GM12865 (cell line): ENCODE data around the gene CACNA1F.

Source experiments
- DNase-seq: peaks from one replicate; pipeline ENCODE4 v3.0.0; 2010; ENCODE audit warnings: low read depth
- H3K4me3 ChIP-seq: 2 replicates; pipeline ENCODE4 v1.5.1; 2011; ENCODE audit warnings: mild to moderate bottlenecking, low read depth, low read length, control low read depth
- CTCF ChIP-seq: IDR thresholded peaks from 2 replicates; pipeline ENCODE4 v1.5.1; 2011; ENCODE audit warnings: low read length, control low read depth, low read depth, inconsistent platforms; ENCODE audit not compliant: insufficient read depth; ENCODE audit errors: missing control alignments

Gene CACNA1F

DNA sequence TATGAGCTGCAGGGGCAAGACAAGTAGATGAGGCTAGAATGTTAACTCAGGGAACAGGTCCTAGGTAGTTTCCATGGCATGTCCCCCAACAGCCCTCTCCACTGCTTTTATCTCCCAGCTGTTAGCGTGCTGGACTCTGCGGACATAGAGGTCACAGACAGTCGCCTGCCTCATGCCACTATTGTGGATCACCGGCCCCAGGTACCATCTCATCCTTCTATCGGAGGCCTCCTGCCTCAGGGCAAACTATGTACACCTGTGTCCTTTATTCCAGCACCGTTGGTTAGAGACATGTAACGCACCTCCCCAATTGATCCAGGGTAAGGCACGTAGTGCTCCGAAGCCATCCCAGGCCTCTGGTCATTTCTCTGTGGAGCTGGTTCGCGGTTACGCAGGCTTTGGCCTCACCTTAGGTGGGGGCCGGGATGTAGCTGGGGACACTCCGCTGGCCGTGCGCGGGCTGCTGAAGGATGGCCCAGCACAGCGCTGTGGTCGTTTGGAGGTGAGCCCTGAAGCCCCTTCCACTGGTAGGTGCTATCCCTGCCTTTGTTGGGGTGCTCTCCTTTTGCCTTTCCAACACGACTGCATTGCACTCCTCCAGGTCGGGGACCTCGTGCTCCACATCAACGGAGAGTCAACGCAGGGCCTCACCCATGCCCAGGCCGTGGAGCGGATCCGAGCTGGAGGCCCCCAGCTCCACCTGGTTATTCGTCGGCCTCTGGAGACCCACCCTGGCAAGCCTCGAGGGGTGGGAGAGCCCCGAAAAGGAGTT is 68.4 kb downstream of the CACNA1F start:
- no peak overlapping the region for H3K4me3 ChIP-seq
- no peak for DNase-seq
- no peak for TF ChIP-seq CTCF

- peak overlapping the region; percentile 46 for H3K4me3 ChIP-seq
- peak; percentile 90 for DNase-seq
- TF ChIP-seq CTCF: peak; percentile 72
Observed at GRCh38 chrX:49163555-49164419, 69.4 kb downstream of the CACNA1F start.

- H3K4me3 ChIP-seq: peak within 1 kb of the TSS; percentile 46
- DNase-seq: no peak
Observed at GRCh38 chrX:49162620-49163019, 70.5 kb downstream of the CACNA1F start, which contains the start of gene MAGIX. MAGIX (plus strand) TSS chrX:49162758; CDS start chrX:49162890, 132 bp downstream.

DNA sequence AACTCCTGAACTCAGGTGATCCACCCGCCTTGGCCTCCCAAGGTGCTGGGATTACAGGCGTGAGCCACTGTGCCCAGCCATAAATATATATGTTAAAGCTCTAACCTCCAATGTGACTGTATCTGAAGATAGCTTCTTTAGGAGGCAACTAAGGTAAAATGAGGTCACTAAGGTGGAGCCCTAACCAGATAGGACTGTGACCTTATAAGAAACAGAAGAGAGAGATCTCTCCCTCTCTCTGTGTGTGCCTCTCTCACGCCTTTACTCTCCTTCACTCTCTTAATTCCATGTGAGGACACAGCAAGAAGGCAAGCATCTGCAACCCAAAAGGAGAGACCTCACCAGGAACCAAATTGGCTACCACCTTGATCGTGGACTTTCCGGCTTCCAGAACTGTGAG is 71.5 kb downstream of the CACNA1F start:
- no peak for TF ChIP-seq CTCF
- DNase-seq: no peak
- H3K4me3 ChIP-seq: no peak overlapping the region

More at GRCh38 chrX:49162620-49163019, 70.5 kb downstream of the CACNA1F start, which contains the start of gene MAGIX:
- TF ChIP-seq CTCF: no peak

- no peak for DNase-seq
- no peak overlapping the region for H3K4me3 ChIP-seq
- no peak for TF ChIP-seq CTCF
Observed at GRCh38 chrX:49160908-49161307, 72.2 kb downstream of the CACNA1F start.

DNA sequence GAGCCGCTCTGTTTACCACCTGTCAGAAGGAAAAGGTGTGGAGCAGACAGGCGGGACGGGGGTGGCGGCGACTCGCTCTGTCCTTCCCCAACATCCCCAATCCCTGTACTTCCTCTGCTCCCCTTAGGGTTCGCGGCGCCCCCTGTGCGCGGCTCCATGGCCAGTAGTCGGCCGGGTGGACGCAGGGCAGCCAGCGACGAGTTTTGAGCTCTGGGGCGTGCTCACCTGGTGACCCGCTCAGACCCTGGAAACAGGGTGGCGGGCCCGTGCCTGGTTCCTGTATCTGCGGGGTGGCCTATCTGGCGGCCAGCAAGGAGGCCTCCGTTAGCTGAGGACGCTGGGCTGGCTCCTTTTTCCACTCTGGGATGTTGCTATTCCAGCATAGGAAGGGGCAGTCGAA is 75.9 kb downstream of the CACNA1F start:
- no peak for TF ChIP-seq CTCF
- no peak overlapping the region for H3K4me3 ChIP-seq
- DNase-seq: no peak
